ENCODE results near the gene MYG1.
A peak's percentile ranks its signal among the peaks of the same experiment; 100 is the strongest.
"Not testable (repeated sequence)": the region's sequence is repeated elsewhere in the genome, so short reads cannot be mapped to it uniquely, and the experiment has no call there.

MYG1 gene

GRCh38 chr12:53326460-53327185 lies 27.1 kb downstream of the MYG1 start:
- no peak for DNase-seq (ENCODE audit: low read depth in 1 of 2, low spot score in 1 of 2)

- DNase-seq (ENCODE audit: low read depth in 1 of 2, low spot score in 1 of 2) = no peak
These were observed 28.0 kb downstream of the MYG1 start for GRCh38 chr12:53327435-53328042.

- no peak for DNase-seq (ENCODE audit: low read depth in 1 of 2, low spot score in 1 of 2)
These were observed 28.5 kb downstream of the MYG1 start for GRCh38 chr12:53328043-53328435.

DNA sequence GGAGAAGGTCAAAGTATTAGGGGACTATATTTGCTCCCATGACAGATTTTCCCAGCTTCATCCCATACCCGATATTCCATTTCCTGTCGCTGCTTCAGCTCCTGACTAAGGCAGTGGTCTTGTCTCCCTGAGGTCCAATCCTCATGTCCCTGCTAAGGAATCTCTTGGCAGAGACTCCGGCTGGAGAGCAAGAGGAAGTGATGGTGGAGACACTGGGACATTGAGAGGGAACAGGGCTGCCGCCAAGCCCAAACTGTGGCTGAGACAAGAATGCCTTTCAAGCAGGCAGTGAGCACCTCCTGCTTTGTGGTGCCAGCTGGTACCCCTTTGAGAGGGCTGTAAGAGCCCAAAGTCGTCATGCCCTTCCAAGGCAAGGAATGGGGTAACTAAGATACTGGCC lies 31.2 kb downstream of the MYG1 start:
- DNase-seq (ENCODE audit: low read depth in 1 of 2, low spot score in 1 of 2) = no peak

DNA sequence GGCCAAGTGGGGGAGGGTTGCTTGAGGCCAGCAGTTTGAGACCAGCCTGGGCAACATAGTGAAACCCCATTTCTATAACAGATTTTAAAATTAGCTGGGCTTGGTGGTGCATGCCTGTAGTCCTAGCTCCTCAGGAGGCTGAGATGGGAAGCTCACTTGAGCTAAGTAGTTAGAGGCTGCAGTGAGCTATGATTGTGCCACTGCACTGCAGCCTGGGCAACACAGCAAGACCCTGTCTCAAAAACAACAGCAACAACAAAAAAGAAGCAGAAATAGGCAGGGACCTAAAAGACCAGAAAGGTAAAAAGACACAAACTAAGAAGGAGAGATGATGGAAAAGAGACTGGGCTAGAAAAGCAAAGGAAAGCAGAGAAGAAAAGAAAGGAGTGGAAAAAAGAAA lies 32.8 kb downstream of the MYG1 start:
- not testable (repeated sequence) for DNase-seq (ENCODE audit: low read depth in 1 of 2, low spot score in 1 of 2)

GRCh38 chr12:53332744-53333143 lies 33.2 kb downstream of the MYG1 start:
- DNase-seq (ENCODE audit: low read depth in 1 of 2, low spot score in 1 of 2) = no peak

GRCh38 chr12:53333289-53333688 lies 33.8 kb downstream of the MYG1 start:
- DNase-seq (ENCODE audit: low read depth in 1 of 2, low spot score in 1 of 2) = no peak

DNA sequence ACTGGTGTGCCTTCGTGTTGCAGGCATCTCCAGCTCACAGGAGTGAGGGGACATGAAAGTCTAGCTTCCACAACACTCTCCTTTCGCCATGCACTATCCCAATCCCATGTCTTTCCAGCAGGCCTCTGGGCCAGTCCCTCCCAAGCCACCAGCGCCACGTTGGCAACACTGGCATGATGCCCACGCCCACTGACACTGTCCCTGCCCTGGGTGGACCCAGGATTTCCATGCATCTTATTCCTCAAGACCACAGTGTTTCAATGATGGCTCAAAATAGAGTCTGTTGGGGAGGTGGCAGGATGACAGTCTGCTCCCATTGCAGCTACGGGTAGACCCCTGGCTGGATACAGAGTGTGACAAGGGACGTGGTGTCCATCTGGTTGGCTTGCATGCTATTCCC lies 34.4 kb downstream of the MYG1 start:
- no peak for DNase-seq (ENCODE audit: low read depth in 1 of 2, low spot score in 1 of 2)

DNA sequence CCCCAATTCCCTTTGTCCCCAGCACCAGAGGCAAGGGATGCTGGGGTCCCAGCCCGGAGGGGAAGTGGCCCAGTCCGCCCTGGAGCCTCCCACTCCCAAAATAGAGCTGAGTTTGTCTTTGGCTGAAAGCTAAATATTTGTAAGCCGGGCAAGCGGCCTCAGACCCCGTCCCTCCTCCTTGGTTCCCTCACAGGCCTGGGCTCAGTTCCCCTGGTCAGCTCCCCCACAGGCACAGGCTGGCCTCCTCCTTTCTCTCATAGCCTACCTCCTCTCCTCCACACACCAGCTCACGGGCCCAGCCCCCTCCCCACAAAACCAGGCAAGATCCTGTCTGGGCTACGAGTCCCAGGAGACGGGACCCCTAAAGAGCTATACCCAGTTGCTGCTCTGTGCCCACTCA lies 35.3 kb downstream of the MYG1 start:
- DNase-seq (ENCODE audit: low read depth in 1 of 2, low spot score in 1 of 2) = no peak

- DNase-seq (ENCODE audit: low read depth in 1 of 2, low spot score in 1 of 2) = no peak
These were observed 36.7 kb downstream of the MYG1 start, which contains the start of gene SP7 for GRCh38 chr12:53336181-53336681. Gene SP7, minus strand, starts transcription at chr12:53336354. Its CDS starts 708 bp downstream, at chr12:53335646.

DNA sequence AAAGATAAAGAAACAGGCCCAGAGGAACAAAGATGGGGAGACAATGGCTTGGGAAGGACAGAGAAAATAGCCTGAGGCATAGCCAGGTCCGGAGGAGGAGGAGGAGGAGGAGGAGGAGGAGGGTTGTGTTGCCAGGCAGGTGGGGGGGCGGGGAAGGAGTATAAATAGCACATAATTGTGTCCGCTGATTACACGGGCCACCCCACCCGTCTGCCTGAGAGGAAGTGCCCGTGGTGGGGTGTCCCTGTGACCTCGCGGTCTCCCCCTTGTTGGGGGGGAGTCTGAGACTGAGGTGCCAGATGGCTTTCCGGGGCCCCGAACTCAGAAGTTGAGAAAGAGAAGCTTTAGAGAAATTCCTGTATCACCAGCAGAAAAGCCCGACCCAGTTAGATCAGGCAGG lies 38.5 kb downstream of the MYG1 start:
- no peak for DNase-seq (ENCODE audit: low read depth in 1 of 2, low spot score in 1 of 2)

GRCh38 chr12:53338916-53339315 lies 39.4 kb downstream of the MYG1 start:
- no peak for DNase-seq (ENCODE audit: low read depth in 1 of 2, low spot score in 1 of 2)

- DNase-seq (ENCODE audit: low read depth in 1 of 2, low spot score in 1 of 2) = no peak
These were observed 40.9 kb downstream of the MYG1 start for GRCh38 chr12:53340398-53340797.

- no peak for DNase-seq (ENCODE audit: low read depth in 1 of 2, low spot score in 1 of 2)
These were observed 44.0 kb downstream of the MYG1 start for GRCh38 chr12:53343449-53343848.

- no peak for DNase-seq (ENCODE audit: low read depth in 1 of 2, low spot score in 1 of 2)
These were observed 44.5 kb downstream of the MYG1 start for GRCh38 chr12:53343969-53344368.

DNA sequence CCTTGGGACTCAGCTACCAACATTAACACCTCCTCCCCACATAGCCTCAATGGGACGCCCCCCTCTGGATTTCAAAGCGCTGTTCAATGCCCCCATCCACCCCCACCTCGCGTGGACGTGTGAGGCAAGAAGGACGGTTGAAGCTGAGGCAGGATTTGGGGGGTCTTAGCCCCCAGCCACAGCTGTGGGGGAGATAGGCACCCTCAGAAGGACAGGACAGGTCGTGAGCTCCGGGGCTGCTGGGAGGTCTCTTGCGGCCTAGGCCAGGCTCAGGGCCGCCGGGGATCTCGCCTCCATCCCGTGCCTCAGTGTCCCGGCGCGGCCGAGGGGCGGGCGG lies 45.0 kb downstream of the MYG1 start:
- no peak for DNase-seq (ENCODE audit: low read depth in 1 of 2, low spot score in 1 of 2)

GRCh38 chr12:53344824-53345485 lies 45.5 kb downstream of the MYG1 start:
- DNase-seq (ENCODE audit: low read depth in 1 of 2, low spot score in 1 of 2) = peak; percentile 43 to 59

DNA sequence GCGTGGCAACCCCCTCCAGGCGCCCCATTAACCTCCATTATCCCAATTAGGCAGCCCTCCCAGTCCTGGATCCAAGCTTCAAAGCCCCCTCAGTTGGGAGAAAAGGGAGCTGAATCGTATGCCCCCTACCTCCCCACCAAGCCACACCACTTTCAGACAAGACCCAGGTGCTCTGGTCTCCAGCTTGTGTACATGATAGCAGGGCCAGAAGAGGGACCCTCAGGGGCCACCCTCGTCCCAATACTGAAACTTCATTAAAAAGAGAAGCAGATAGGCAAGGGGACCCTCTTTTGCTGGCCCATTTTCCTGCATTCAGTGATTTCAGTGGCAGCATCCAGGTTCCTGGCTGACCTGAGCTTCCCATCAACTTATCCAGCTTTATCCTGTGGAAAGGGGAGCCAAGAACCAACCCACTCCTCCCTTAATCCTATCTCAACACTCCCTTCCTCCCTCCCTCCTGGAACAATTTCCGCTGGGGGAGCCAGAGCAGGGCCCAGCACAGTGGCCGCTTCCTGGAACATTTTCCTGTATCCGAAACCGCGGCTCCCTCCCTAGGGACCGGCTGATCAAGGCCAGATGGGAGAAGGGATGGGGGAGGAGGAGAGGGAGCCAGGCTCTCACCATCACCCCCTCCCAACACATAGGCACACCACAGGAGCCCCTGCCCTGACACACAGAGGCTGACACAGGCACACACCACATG lies 46.1 kb downstream of the MYG1 start:
- no peak for DNase-seq (ENCODE audit: low read depth in 1 of 2, low spot score in 1 of 2)

GRCh38 chr12:53346491-53346890 lies 47.0 kb downstream of the MYG1 start:
- no peak for DNase-seq (ENCODE audit: low read depth in 1 of 2, low spot score in 1 of 2)

GRCh38 chr12:53347905-53348304 lies 48.4 kb downstream of the MYG1 start:
- DNase-seq (ENCODE audit: low read depth in 1 of 2, low spot score in 1 of 2) = no peak

DNA sequence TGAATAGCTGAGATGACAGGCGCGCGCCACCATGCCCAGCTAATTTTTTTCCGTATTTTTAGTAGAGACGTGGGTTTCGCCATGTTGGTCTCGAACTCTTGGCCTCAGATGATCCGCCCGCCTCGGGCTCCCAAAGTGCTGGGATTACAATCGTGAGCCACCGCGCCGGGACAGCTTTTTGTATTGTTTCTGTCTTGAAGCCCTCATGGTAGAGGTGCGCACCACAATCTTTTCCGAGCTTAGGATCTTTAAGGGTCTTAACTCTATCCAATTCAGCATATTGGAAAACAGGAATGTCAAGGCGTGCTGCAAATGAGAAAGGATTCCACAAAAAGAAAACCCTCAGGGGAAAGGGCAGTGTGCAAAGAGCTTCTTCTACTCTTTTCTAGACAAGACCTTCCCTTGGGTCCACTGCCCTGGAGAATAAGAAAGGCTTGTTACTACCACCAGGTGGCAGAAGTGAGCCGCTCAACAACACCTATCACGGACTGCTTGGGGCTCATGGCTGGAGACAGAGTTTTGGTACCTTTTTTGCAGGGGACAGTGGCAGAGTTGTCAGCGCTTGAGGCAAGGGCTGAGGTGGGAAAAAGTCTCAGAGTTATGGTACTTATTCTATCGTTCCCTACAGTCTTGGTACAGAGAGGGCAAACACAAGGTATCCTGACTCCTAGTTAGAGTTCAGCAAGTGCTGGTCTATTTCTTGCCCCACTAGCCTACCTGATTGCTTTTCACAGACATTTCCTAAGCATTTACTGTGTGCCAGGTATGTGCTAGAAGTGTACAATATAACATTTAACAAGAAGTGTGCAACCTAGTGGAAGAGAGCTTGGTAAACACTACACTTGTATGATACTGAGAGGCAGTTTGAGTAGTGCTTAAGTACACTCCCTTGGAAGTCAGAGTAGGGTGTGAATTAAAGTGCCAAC lies 53.1 kb downstream of the MYG1 start:
- peak; percentile 61 to 71 for DNase-seq (ENCODE audit: low read depth in 1 of 2, low spot score in 1 of 2)
